Colonic mucosa (tissue), 4 donors: ENCODE measurements around the gene VPS13A. TPM values are rescaled to one million over a fixed set of nuclear protein-coding genes. Genes with fewer than 3 reads are reported as not detected.

Experiments used
- DNase-seq: peaks from one replicate; pipeline ENCODE4 v3.0.0-alpha.2; 2020
- H3K27ac ChIP-seq: fragments of 200-600 bp; one replicate; pipeline ENCODE4 v1.8.0; 2021
- H3K27me3 ChIP-seq: fragments of 200-600 bp; one replicate; pipeline ENCODE4 v1.8.0; 2021
- H3K36me3 ChIP-seq: fragments of 200-600 bp; one replicate; pipeline ENCODE4 v1.8.0; 2021
- H3K4me1 ChIP-seq: fragments of 200-600 bp; one replicate; pipeline ENCODE4 v1.8.0; 2021; ENCODE audit warnings: mild to moderate bottlenecking
- H3K4me3 ChIP-seq: fragments of 200-600 bp; one replicate; pipeline ENCODE4 v1.8.0; 2021
- H3K9ac ChIP-seq, 2 donors: one replicate each; pipeline ENCODE4 v1.7.0; 2013; ENCODE audit warnings: control low read depth in 2 of 2, low read depth in 2 of 2, low read length in 2 of 2
- H3K9me3 ChIP-seq: fragments of 200-600 bp; one replicate; pipeline ENCODE4 v1.8.0; 2021
- intact Hi-C: fragments of 100-400 bp; cut with DNase I; formaldehyde crosslinking; loops from one replicate; pipeline ENCODE4 v1.14.1; 2022
- total RNA-seq, 2 donors: library from RNA; stranded (reverse); fragmentation: NEBNext Ultra II Directional in 1 of 2; extraction: Animal tissue kit (Norgen Biotek cat#: 25700) in 1 of 2; gene quantifications; one replicate each; pipeline ENCODE4 v1.2.1, GENCODE V29; 2021
- TF ChIP-seq, protein P1 (sequence below): fragments of 200-600 bp; IDR thresholded peaks from one replicate; pipeline ENCODE4 v1.8.0; 2022; ENCODE audit warnings: antibody characterized with exemption, mild to moderate bottlenecking
- donor health status: healthy.
- donor health status: DM: no; HTN: no; CAD: no.
- donor health status: DM: no; HTN: no; CAD: no.

The VPS13A gene
- total RNA-seq, 2 donors from 2014 or later, result 31.8 to 45.2 TPM

DNA sequence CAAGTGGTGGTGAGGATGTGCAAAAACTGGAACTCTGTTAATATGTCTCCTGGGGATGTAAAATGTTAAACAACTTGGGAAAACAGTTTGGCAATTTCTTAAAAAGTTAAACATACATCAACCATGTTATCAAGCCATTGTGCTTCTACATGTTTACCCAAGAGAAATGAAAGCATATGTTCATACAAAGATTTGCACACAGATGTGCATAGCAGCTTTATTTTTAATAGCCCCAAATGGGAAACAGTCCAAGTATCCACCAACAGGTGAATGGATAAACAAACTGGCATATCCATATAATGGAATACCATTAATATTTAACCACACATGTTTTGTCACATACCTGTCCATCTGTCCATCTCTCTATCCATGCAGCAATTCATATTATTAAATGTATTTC lies 6.2 kb downstream of the VPS13A start:
- TF ChIP-seq, protein P1, sequence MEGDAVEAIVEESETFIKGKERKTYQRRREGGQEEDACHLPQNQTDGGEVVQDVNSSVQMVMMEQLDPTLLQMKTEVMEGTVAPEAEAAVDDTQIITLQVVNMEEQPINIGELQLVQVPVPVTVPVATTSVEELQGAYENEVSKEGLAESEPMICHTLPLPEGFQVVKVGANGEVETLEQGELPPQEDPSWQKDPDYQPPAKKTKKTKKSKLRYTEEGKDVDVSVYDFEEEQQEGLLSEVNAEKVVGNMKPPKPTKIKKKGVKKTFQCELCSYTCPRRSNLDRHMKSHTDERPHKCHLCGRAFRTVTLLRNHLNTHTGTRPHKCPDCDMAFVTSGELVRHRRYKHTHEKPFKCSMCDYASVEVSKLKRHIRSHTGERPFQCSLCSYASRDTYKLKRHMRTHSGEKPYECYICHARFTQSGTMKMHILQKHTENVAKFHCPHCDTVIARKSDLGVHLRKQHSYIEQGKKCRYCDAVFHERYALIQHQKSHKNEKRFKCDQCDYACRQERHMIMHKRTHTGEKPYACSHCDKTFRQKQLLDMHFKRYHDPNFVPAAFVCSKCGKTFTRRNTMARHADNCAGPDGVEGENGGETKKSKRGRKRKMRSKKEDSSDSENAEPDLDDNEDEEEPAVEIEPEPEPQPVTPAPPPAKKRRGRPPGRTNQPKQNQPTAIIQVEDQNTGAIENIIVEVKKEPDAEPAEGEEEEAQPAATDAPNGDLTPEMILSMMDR, result no peak
- no peaks in the 10 kb centered on the region for H3K4me1 ChIP-seq
- no peak for DNase-seq
- H3K9ac ChIP-seq, result no peak overlapping the region
- no peaks in the 10 kb centered on the region for H3K27me3 ChIP-seq
- no peaks in the 10 kb centered on the region for H3K36me3 ChIP-seq
- no peaks in the 10 kb centered on the region for H3K9me3 ChIP-seq
- intact Hi-C loops, result no loop called here
- H3K27ac ChIP-seq, result no peak overlapping the region
- H3K4me3 ChIP-seq, result no peak overlapping the region

GRCh38 chr9:77188242-77188641 lies 10.9 kb downstream of the VPS13A start:
- Histone ChIP-seq H3K9ac (no peak overlapping the region), H3K9me3 (no peaks in the 10 kb centered on the region), H3K36me3 (no peaks in the 10 kb centered on the region), H3K27me3 (no peaks in the 10 kb centered on the region), H3K4me3 (no peak overlapping the region), H3K4me1 (no peaks in the 10 kb centered on the region), H3K27ac (no peak overlapping the region)
- no peak for DNase-seq
- TF ChIP-seq, protein P1, result no peak
- intact Hi-C loops, result no loop called here

DNA sequence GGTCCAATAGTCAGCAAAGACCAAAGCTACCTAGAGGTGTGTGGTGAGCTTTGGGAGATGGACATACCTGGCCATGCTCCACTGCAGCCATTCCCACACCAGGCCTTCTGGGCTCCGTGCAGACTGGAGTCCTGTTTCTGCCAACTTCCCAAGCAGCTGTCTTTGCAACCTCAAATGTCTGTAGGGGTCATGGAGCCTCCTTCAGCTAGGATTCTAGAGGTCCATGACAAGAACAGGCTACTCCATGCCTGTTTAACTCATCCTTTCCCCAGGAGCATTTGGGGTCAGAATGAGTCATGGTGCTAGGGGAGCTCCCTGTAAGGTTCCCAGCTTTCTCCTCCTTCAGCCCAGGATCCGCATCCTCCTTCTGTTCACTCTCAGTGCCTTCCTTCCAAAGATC lies 17.1 kb downstream of the VPS13A start:
- Histone ChIP-seq H3K9ac (no peak overlapping the region), H3K9me3 (no peaks in the 10 kb centered on the region), H3K36me3 (no peaks in the 10 kb centered on the region), H3K27ac (no peak overlapping the region), H3K4me1 (no peaks in the 10 kb centered on the region), H3K27me3 (no peaks in the 10 kb centered on the region), H3K4me3 (no peak overlapping the region)
- intact Hi-C loops, result no loop called here
- TF ChIP-seq, protein P1, result no peak
- DNase-seq, result no peak

GRCh38 chr9:77210116-77210515 lies 32.8 kb downstream of the VPS13A start:
- intact Hi-C loops, result loop anchor here (10.0 kb wide), 1 partner anchor 45 kb away; no protein-coding TSS in a partner anchor
- no peak overlapping the region for H3K9ac ChIP-seq
- no peak overlapping the region for H3K27ac ChIP-seq
- no peak for DNase-seq
- no peak overlapping the region for H3K4me3 ChIP-seq
- TF ChIP-seq, protein P1, result no peak
- H3K36me3 ChIP-seq, result no peaks in the 10 kb centered on the region
- H3K9me3 ChIP-seq, result no peaks in the 10 kb centered on the region
- H3K4me1 ChIP-seq, result no peaks in the 10 kb centered on the region
- H3K27me3 ChIP-seq, result no peaks in the 10 kb centered on the region

DNA sequence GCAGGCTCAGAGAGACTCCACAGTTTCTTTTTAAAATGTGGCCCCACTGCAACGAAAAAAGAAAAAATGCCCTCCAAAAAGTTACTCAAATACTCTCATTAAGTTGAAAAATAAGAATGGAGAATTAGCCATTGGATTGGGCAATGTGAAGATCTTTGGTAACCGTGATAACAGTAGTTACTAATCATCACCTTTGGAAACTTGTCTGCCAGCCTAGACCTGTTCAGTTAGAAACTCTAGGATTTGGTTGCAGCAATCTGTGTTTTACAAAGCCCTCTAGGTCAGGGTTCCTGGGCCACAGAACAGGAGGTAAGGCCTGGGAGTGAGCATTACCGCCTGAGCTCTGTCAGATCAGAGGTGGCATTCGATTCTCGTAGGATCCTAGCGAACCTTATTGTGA lies 34.2 kb downstream of the VPS13A start:
- TF ChIP-seq, protein P1, result no peak
- no peaks in the 10 kb centered on the region for H3K36me3 ChIP-seq
- no peak overlapping the region for H3K4me3 ChIP-seq
- no peaks in the 10 kb centered on the region for H3K27me3 ChIP-seq
- no peak overlapping the region for H3K9ac ChIP-seq
- H3K4me1 ChIP-seq, result no peaks in the 10 kb centered on the region
- H3K27ac ChIP-seq, result no peak overlapping the region
- no peaks in the 10 kb centered on the region for H3K9me3 ChIP-seq
- intact Hi-C loops, result loop anchor here (10.0 kb wide), 1 partner anchor 47 kb away; no protein-coding TSS in a partner anchor
- no peak for DNase-seq
